Iris pigment epithelial cell (primary cell): Measurements from ENCODE around the gene ADGRB2.

Experiments used
- DNase-seq: peaks from one replicate; pipeline ENCODE4 v3.0.0-alpha.2; 2011; ENCODE audit warnings: low read depth

Gene ADGRB2

DNA sequence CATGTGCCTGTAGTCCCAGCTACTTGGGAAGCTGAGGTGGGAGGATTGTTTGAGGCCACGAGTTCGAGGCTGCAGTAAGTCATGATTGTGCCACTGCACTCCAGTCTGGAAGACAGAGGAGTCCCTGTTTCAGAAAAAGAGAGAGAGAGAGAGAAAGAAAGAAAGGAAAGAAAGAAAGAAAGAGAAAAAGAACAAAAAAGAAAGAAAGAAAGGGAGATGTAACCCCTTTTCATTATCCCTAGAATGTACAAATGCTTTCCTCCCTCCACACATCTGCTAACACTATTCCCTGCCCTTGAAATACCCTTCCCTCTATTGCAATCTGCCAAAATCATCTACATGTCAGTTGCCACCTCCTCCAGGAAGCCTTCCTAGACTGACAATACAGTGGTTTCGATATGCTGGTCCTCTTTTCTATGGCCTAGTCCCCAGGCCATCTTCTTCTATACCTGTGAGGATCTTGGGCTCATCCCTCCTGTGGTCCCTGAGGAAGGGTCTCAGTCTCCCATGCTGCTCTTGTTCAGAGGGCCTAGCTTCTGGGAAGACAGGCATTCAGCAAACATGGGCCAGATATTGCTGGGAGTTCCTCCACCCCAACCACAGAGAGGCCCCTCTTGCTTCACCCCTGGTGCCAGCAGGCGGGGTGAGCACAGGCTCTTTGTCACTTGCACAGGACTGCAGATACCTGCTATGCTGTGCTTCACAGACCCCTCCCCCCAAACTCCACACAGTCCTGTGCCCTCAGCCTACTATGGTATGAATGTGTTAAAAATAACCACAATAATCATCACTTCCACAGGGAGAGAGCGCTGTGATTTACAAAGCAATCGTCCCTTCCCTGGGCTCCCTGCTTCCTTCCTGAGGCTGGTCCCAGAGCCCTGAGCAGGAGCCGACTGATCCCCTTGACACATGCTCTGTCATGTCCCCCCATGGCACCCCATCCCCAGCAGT, 14.1 kb downstream of the ADGRB2 start:
- no peak for DNase-seq

DNA sequence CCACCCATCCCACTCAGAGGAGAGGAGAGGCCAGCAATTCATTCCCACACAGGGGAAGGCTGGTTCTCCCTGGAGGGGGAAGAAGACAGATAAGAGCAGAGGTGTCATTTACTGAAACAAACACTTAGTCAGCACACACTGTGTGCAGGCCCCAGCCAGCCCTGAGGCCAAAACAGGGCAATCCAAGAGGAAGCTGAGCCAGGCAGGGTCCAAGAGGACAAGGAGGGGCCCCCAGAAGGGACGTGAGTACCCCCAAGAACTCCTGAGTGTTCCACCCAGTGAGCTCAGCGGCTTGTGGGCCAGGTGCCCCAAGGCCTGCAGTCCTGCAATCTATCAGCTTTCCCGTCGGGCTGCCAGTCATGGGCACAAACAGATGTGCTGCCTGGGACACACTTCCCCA, 15.8 kb downstream of the ADGRB2 start:
- DNase-seq, result no peak

DNA sequence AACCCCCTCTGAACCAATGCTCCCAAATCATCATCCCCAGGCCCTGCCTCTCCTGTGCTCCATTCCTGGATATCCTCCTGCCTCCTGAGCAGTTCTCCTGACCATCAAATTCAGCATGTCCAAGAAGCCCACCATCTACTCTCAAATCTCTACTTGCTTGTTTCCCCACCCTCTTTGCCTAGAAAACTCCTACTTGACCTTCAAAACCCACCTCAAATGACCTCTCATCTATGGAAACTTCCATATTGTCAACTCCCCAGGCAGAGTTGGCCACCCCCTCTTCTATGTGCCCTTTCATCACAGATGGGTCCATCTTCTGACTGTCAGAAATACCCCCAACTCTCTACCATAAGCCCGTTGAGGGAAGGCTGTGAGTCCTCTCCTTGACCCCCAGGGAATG, 16.8 kb downstream of the ADGRB2 start:
- no peak for DNase-seq

- DNase-seq, result no peak
Measured at GRCh38 chr1:31746687-31747086, 17.5 kb downstream of the ADGRB2 start.

DNA sequence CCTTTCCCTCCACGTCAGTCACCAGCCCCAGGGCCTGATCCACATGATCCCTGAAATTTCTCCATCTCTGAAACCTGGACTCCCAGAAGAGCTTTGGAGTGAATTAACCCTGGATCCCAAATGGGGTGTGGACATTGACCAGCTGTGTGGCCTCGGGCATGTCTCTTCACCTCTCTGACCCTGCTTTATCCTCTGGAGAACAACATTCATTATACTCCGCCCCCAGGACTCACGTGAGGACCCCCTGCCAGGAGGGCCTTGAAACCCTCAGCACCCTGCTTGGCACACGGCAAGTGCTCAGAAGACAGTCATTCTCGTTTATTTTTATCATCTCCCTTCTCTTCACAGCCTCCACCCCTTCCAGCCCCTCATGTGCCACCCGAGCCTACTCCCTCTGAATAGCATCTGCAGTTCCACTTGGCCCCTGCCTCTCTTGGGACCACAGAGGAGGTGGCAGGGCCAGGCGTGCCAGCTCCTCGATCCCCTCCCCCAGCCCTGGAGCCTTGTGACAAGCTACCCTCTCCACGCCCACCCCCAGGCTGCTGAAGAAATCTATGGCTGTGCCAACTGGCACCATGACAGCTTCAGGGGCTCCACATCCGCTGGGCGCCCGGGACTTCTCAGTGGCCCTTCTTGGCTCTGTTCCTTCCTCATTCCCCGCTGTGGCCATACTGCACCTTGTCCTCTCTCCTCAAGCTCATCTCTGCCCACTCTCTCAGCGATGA, 18.0 kb downstream of the ADGRB2 start:
- no peak for DNase-seq

GRCh38 chr1:31745096-31745945, 18.8 kb downstream of the ADGRB2 start:
- peak; percentile 64 for DNase-seq

DNA sequence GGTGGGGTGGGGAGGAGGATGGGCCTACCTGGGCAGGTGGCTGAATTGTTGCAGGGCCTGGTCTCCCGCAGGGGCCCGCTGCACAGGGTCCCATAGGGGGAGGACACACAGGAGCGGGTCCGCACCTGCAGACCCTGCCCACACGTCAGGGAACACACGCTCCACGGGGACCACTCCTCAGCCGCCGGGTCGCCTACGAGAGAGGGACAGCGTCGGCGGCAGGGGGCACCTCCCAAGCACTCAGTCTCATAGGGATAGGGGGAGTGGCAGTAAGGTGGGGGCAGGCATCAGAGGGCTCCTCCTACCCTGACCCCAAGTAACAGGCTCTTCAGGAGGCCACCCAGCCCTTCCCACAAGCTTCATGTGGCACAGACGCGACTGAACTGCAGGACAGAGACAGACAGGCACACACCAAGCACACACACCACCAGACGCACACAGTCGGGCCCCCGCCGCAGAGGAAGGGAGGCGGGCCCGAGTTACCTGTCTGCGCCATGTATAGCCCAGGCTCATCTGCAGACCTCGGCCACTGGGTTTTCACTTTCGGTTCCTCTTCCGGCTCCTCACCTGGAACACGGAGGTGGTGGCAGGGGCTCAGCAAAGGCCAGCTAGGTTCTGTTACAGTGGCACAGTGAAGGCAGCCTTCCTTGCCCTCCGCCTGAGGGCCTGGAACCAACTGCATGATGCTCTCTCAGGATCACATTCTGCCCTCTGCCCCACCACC, 19.8 kb downstream of the ADGRB2 start:
- no peak for DNase-seq

DNA sequence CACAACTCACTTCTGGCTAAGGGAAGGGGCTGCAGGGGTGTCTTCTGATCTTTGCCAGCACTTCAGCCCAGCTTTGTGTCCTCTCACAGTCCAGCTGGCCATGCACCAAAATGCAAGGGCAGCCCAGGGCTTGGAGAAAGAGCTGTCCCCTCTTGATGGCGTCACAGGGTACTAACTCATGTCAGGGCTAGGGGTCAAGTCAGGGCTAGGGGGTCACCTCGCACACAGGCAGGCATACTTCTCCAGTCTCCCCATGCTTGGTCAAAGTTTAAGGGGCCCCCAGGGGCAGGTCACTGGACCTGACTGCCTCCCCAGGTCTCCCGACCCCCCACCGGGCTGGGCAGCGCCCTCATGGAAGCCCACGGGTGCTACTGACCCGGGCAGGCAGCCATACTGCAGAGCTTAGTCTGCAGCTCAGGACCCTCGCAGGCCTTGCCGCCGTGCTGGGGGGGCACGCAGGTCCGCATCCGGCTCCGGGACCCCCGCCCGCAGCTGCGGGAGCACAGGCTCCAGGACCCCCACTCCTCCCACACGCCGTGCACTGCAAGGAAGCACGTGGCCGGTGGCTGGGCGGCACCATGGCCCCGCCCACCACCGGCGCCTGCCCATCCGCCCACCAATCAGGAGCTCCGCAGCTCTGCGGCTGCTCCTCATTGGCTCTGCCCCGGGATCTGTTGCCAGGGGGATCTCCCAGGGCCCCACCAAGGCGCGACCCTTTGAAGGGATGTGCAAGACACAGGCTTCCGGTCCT, 21.5 kb downstream of the ADGRB2 start:
- DNase-seq, result no peak

GRCh38 chr1:31739346-31739745, 24.8 kb downstream of the ADGRB2 start:
- DNase-seq, result no peak

DNA sequence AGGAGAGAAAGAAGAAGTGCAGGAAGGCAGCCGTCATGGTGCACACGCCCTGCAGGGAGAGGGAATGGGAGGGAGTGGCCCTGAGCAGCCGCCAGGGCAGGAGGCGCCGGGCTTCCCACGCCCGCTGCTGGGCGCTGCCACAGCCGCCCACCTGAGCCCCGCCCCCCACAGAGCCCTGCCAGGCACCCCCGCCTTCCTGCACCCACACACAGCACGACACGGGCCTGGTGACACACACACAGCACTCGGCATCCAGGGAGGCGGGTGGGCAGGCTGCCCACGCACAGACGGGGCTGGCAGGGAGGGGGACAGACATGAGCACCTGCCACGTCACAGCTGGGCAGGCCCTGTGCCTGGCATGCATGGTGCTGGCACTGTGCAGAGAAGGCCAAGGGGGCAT, 27.5 kb downstream of the ADGRB2 start:
- no peak for DNase-seq

DNA sequence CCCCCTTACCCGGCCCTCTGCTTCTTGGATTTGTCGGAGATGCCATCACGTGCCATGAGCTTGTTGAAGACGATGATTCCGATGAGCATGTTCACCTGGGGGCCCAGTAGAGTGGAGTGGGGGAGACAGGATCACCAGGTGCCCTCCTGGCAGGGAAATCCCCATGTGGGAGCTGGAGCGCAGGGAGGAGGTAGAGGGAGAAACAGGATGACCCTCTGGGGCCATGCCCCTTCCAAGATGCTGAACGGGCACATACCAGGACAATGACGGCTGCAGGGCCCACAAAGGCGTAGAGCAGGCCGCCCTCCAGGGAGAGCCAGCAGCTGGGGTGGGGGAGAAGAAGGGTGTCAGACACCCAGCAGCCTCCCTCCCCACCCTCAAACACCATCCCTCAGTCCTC, 28.6 kb downstream of the ADGRB2 start:
- no peak for DNase-seq

DNA sequence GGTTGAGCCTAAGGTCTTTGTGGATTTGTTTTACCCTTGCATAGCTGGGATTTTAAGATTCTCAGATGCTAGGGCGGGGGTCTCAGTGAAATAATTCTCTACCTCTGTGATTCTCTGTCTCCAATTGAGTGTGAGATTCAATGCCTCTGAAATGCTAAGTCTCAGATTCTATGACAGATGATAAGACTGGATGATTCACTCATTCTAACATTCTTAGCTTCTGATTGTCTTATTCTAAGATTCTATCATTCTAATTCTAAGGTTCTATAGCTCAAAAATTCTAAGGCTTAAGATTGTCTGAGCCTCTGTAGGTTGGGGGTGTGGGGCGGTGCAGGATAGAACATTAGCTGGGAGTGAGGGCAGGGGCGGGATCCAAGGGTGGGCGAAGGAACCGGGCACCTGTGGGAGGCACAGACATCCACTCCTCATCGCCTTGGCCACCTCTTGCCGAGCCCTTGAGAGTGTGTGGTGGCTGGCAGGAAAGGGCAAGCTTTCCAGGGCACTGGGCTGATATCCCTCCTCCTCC, 29.5 kb downstream of the ADGRB2 start:
- DNase-seq, result peak; percentile 29

DNA sequence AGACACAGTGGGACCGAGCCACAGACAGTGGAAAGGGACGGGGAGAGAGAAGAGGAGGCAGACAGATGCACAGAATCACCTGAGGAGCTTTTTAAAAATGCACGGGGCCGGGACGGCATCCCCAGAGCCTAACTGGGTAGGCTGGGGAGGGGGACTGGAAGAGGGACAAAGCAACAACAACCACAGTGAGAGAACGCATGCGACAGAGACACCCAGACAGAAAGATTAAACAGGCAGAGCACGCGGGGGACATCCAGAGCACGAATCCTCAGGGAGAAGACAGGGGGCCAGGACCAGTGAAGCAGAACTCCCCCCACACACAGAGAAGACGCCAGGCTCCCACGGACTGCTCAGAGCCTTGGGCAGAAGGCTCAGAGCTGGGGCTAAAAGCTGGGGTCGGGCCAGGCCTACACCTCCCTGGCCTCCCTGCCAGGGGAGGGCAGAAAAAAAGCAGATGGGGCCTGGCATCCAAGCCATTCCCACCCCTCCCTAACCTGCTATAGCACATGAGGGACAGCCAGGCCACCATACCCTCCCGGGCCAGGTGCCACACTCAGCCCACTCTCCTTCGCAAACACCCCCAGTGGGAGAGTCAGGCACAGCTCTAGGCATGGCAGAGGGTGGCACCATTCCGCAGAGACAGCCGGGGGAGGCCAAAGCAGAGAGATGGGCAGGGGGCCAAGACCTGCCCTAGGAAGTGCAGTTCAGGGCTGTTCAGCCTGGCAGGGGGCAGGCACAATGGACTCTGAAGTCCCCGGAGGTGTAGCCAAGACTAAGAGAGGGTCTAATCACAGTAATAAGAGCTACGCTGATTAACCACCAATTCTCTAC, 30.5 kb downstream of the ADGRB2 start:
- DNase-seq, result no peak

DNA sequence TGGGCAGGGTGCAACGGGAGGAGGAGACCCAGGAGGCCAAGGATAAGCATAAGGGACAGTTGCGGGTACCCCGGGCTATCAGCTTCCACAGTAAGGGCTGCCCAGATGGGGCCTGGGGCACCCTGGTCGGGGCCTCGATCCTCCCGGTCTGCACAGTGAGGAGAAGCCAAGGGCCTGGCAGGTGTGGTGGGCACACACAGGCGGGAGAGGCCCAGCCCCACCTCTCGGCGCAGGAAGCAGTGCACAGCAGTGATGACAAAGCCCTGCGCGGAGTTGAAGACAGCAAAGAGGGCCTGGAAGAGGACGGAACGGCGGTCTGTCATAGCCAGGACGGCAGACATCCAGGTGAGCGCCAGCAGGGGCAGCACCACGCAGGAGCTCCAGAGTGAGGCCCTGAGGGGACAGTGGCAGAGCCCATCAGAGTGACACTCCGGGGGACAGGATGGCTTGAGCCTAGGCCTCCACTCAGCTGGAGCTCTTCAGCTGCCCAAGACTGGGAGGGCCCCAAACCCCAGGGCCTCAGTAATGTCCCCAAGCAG, 31.3 kb downstream of the ADGRB2 start:
- no peak for DNase-seq

- DNase-seq, result no peak
Measured at GRCh38 chr1:31732343-31732742, 31.8 kb downstream of the ADGRB2 start.

GRCh38 chr1:31731049-31731565, 33.0 kb downstream of the ADGRB2 start:
- no peak for DNase-seq

DNA sequence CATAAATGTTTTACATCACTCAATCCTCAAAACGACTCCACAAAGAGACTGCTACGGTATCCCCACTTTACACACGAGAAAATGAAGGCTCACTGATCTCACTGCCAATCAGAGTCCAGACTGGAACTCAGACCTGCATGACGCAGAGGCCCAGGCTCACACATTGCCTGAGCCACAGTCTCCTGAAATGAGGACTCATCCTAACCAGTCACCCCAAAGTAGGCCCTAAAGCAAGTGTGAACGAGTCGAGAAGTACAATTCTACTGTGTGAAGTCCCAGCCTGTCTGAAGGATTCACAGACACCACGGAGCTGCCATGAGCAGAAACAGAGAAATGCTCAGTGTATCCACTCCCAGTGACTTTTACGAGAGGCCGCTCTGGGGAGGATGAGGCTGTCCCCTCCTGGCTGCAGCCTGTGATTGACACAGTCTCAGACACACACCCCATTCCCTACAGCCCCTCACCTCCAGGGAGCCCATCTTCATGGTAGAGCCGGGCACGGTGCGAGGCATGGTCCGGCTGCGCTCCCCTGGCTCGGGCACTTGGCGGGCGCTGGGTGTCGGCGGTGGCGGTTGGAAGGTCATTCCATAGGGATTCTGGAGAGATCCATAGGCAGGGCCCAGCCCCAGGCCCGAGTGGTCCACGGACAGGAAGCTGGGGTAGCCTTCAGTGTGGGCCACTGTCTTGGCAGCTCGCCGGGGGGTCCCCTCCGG, 33.6 kb downstream of the ADGRB2 start:
- DNase-seq, result no peak

DNA sequence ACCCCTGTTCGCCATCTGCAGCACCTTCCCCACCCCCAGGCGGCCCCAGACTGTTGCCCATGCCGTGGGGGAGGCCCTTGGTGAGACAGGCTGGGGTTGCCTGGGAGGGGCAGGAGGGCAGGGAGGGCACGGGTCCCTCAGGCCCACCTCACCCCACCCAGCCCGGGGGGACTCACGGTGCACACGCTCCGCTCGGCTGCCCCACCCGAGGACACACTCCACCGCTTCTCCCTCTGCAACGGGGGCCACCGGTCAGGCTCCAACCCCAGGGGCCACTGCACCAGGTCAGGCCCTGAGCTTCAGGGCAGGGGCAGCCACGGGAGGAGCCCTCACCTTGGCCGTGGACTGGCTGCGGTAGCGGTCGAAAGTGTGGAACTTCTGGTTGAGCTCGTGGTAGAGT, 36.3 kb downstream of the ADGRB2 start:
- DNase-seq, result no peak

GRCh38 chr1:31727195-31727594, 36.9 kb downstream of the ADGRB2 start:
- no peak for DNase-seq
